Measurements from ENCODE around the gene NINJ2.

NINJ2 gene

GRCh38 chr12:612293-612692 lies 51.0 kb downstream of the NINJ2 start:
- DNase-seq: no peak

DNA sequence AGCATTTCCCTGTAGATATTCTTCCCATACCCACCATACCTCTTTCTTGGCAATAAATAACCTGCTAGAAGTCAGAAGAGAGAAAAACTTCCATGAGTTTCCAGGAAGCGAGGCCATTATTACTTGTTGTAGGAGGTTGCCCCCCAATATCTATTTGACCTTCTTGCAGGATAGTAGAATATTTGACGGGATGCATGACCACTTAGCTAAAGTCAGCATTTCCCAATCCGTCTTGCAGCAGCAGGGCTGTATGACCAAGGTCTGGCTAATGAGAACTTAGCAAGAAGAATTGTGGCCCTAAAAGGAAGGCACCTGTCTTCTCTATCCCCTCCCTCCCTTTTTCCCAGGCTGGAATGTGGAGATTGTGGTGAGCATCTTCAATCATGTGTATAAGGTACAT lies 51.5 kb downstream of the NINJ2 start:
- no peak for DNase-seq

DNA sequence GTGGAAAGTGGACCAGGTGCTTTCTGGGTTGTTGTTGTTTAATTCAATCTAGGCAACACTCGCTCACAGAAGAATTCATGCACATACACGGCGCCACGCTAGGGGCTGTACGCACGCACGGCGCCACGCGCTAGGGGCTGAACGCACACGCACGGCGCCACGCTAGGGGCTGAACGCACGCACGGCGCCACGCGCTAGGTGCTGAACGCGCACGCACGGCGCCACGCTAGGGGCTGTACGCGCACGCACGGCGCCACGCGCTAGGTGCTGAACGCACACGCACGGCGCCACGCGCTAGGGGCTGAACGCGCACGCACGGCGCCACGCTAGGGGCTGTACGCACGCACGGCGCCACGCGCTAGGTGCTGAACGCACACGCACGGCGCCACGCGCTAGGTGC lies 54.3 kb downstream of the NINJ2 start:
- peak; percentile 46 for DNase-seq

DNA sequence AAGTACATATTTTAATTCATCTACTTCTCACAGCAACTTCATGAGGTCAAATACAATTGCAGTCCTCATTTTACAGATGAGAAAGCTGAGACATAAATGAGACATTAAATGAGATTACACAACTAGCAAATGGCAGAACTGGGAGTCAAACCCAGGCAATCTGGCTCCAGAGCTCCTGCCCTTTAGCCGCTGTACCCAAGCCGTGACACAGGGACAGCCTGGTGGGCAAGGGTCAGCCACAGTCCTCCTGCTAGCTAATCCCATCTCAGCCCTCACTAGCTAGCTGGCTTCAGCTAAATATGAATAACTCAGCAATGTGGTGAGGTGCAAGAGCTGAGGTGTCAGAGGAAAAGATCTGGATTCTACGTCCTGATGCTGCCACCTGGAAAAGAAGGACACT lies 54.8 kb downstream of the NINJ2 start:
- no peak for DNase-seq

DNA sequence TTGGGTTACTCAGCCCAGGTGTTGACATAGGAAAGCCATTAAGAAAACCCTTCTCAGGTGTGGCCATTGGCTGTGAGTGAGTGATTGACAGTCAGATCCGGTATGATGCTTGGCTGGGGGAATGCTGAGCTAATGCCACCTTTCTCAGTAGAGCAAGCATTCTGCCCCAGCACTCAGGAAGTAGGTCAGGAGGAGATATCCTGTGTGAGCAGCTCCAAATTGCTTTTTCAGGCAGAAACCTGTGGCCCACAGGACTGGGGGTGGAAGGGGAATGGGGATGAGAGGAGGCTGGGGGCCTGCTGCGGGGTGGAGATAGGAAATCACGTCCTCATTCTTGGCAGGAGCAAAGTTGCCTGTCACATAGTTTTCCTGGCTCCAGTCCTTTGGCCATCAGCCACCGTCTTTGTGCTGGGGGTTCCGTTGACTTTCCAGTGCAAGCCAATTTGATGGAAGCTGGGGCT lies 55.7 kb downstream of the NINJ2 start:
- DNase-seq: peak; percentile 77

- DNase-seq: peak; percentile 49
Measured at GRCh38 chr12:604956-605355, 58.3 kb downstream of the NINJ2 start.

DNA sequence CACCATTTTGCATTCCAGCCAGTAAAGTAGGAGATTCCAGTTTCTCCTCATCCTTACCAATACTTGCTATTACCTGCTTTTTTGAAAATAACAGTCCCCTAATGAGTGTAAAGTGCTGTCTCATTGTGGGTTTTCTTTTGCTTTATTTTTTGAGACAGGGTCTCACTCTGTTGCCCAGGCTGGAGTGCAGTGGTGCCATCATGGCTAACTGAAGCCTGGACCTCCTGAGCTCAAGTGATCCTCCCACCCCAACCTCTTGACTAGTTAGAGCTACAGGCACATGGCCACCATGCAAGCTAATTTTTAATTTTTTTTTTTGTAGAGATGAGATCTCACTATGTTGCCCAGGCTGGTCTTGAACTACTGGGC lies 60.6 kb downstream of the NINJ2 start:
- no peak for DNase-seq

DNA sequence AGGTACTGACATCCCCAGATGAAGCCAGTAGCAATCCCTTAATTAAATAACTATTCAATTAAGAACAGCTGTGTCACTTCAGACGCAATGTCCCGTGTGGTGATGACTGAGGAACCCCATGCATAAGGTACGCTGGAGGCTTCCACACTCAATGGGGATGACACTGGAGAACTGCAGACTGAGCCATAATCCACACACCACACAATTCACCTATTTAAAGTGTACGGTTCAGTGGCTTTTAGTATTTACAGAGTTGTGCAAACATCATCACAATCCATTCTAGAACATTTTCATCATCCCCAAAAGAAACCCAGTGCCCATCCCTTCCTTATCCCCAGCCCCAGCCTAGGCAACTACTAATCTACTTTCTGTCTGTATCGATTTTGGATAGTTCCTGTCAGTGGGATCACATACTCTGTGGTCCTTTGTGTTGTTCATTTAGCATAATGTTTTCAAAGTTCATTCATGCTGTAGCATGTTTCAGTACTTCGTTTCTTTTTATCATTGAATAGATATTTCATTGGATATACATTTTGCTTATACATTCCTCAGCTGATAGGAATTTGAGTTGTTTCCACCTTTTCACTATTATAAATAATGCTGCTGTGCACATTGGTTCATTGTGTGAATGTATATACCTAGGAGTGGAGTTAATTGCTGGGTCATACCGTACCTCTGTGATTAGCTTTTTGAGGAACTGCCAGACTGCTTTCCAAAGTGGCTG lies 61.1 kb downstream of the NINJ2 start:
- DNase-seq: no peak

DNA sequence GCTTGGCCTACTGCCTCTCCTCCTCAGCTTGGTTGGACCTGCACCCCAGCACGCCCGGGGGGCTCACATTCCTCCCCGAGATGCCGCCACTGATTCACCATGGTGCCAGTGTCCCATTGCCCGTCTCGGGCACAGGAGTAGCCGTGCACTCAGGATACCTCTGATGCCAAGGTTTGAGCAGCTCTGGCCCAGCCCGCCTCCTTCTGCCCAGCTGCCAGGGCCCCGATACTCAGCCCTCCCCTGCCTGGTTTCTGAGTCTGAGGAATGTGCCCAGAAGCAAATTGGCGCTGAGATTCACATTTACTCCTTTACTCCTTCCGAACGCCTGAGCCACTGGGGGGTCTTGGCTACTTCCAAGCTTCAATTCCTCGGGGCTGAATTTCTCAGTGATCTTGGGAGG lies 63.5 kb downstream of the NINJ2 start:
- peak; percentile 52 for DNase-seq

GRCh38 chr12:597926-598568 lies 65.2 kb downstream of the NINJ2 start:
- no peak for DNase-seq

DNA sequence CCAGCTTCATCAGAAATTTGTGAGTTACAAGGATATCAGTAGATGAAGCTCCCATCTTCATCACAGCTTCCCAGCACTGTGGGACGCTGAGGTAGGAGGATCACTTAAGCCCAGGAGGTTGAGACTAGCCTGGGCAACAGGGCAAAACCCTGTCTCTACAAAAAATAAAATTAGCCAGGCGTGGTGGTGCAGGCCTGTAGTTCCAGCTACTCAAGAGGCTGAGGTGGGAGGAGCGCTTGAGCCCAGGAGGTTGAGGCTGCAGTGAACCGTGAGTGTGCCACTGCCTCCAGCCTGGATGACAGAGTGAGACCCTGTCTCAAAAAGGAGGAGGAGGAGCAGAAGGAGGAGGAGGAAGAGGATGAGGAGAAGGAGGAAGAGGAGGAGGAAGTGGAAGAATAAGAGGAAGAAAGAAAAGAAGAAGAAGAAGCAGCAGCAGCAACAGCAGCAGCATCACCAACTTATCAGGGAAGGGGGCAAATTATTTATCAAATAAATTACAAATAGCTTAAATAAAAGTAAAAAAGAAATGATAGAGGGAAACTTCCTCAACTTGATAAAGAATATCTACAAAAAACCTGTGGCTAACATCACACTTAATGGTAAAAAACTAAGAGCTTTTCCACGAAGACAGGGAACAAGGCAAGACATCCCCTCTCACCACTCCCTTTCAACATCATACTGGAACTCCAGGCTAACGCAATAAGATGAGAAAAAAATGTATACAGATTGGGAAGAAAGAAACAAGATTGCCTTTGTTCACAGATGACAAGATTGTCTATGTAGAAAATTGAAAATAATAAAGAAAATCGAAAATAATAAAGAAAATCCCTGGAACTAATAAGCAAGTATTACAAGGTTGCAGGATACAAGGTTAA lies 69.6 kb downstream of the NINJ2 start:
- DNase-seq: peak; percentile 47

DNA sequence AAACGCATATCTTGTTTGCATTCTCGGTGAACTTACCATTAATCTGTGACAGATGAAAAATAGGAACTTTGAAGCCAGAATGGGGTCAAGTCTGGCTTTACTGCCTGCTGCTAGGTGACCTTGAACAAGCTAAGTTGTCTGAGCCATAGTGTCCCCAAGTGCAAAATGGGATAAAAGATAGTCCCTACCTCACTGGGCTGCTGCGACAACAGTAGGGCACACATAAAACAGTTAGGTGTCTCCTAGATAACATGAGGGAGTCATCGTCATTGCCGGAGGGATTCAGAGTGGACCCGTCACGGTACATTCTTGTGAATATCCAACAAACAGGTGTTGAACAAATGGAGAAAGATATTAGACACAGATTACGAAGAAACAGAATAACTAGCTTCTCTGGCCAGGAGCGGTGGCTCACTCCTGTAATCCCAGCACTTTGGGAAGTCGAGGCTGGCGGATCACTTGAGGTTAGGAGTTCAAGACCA lies 71.2 kb downstream of the NINJ2 start:
- no peak for DNase-seq

- DNase-seq: peak; percentile 75
Measured at GRCh38 chr12:591167-592023, 71.8 kb downstream of the NINJ2 start.

- peak; percentile 43 for DNase-seq
Measured at GRCh38 chr12:590206-590750, 73.0 kb downstream of the NINJ2 start.

GRCh38 chr12:588646-589045 lies 74.6 kb downstream of the NINJ2 start:
- no peak for DNase-seq

DNA sequence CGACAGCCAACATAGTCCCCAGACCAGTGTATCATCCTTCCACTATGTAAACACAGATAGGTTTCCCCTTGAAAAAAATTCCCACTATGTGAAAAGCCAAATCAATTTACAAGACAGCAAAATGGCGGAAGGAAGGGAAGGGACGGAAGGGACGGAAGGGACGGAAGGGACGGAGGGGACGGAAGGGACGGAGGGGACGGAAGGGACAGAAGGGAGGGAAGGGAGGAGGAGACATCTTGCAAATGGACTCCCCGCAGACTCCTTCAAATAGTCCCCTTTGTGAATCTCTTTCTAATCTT lies 75.3 kb downstream of the NINJ2 start:
- no peak for DNase-seq

DNA sequence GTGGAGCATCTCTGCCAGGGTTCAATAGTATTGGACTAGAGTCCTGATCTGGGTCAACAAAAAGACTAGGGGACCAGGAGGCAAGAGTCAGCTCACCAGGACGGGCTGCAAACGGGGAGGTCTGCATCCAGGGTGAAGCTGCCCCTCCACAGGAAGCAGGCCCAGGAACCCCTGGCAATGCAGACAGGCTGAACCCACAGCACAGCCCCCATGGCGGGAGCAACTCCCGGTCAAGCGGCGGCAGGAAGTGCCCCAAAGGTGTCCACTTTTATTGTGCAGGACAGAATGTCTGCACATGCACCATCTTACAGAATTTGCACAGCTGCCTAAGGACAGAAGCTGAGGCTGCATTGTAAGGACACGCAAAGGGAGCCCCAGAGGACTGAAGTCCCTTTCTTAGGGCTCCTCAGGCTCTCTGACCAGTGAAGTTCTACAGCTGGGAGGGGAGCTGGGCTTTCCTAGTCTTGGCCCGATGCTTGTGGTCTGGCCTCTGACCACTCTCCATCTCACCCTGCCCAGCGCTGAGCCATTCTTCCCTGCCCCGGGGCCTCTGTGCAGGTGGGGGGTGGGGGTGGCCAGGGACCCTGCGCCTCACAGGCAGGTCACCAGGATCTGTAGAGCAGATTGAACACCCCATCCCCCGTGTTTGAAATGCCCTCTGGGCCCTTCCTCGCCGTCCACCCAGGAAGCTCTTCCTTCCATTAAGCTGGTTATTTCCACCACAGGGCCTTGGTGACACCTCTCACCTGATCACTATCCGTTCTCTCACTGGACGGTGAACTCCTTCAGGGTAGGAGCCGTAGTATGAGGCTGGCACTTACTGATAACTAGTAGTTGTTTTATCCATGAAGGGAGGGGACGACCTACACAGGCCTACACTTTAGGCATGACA lies 75.9 kb downstream of the NINJ2 start:
- DNase-seq: peak; percentile 54

GRCh38 chr12:586318-587071 lies 76.8 kb downstream of the NINJ2 start:
- DNase-seq: peak; percentile 49

GRCh38 chr12:585062-586061 lies 77.9 kb downstream of the NINJ2 start:
- peak; percentile 50 for DNase-seq
